CD8-positive, alpha-beta memory T cell (primary cell): ENCODE results near the gene ABLIM2. TPM values are rescaled to one million over a fixed set of nuclear protein-coding genes. Genes with fewer than 3 reads are reported as not detected.
A peak's percentile ranks its signal among the peaks of the same experiment; 100 is the strongest.

Experiments used
- CTCF ChIA-PET: fragments of 350-600 bp; sonication (Branson Sonifier 250); formaldehyde crosslinking; loops from one replicate; lab custom pipeline; 2021; ENCODE audit warnings: antibody characterized with exemption; lab: Charles Lee
- POLR2A ChIA-PET: fragments of 350-600 bp; sonication (Branson Sonifier 250); formaldehyde crosslinking; loops from one replicate; lab custom pipeline; 2021; ENCODE audit warnings: antibody characterized with exemption; lab: Charles Lee
- DNase-seq, 5 donors: peaks; one replicate each; pipeline versions ENCODE4 v3.0.0 to v3.0.0-alpha.2; 2020 to 2022; ENCODE audit warnings: mixed read lengths in 1 of 5
- H3K27ac ChIP-seq: one replicate; pipeline ENCODE4 v1.7.0; 2013; ENCODE audit warnings: low read depth, mild to moderate bottlenecking, low read length, moderate library complexity
- H3K27me3 ChIP-seq: 2 replicates; pipeline ENCODE4 v1.7.0; 2013; ENCODE audit warnings: low read length, mild to moderate bottlenecking; ENCODE audit not compliant: insufficient read depth, poor library complexity, severe bottlenecking
- H3K36me3 ChIP-seq: 2 replicates; pipeline ENCODE4 v1.7.0; 2013; ENCODE audit warnings: mild to moderate bottlenecking, low read length, moderate library complexity; ENCODE audit not compliant: insufficient read depth
- H3K4me1 ChIP-seq: 2 replicates; pipeline ENCODE4 v1.7.0; 2013; ENCODE audit warnings: mild to moderate bottlenecking, low read length, moderate library complexity; ENCODE audit not compliant: insufficient read depth
- H3K4me3 ChIP-seq: 2 replicates; pipeline ENCODE4 v1.7.0; 2013; ENCODE audit warnings: mild to moderate bottlenecking, low read length
- H3K9me3 ChIP-seq: 2 replicates; pipeline ENCODE4 v1.7.0; 2013; ENCODE audit warnings: mild to moderate bottlenecking, low read length
- H3K27ac Mint-ChIP-seq, 8 donors: one replicate each; pipeline ENCODE4 v1.8.0; 2020 to 2021; ENCODE audit warnings: mixed read lengths in 8 of 8, mild to moderate bottlenecking in 6 of 8, inconsistent platforms in 3 of 8, moderate library complexity in 3 of 8
- H3K27me3 Mint-ChIP-seq, 2 donors: one replicate each; pipeline ENCODE4 v1.8.0; 2020 to 2021; ENCODE audit warnings: mixed read lengths in 2 of 2, mild to moderate bottlenecking in 1 of 2, moderate library complexity in 1 of 2
- H3K36me3 Mint-ChIP-seq, 3 donors: one replicate each; pipeline ENCODE4 v1.8.0; 2020 to 2021; ENCODE audit warnings: mixed read lengths in 3 of 3, inconsistent platforms in 1 of 3, mild to moderate bottlenecking in 1 of 3
- H3K4me1 Mint-ChIP-seq, 3 donors: one replicate each; pipeline ENCODE4 v1.8.0; 2020 to 2021; ENCODE audit warnings: mixed read lengths in 3 of 3, inconsistent platforms in 1 of 3, mild to moderate bottlenecking in 1 of 3
- H3K4me3 Mint-ChIP-seq, 7 donors: one replicate each; pipeline ENCODE4 v1.8.0; 2020 to 2021; ENCODE audit warnings: mixed read lengths in 7 of 7, mild to moderate bottlenecking in 6 of 7, moderate library complexity in 4 of 7, inconsistent platforms in 2 of 7
- H3K9me3 Mint-ChIP-seq, 5 donors: one replicate each; pipeline ENCODE4 v1.8.0; 2020 to 2022; ENCODE audit warnings: mixed read lengths in 5 of 5, mild to moderate bottlenecking in 3 of 5, moderate library complexity in 2 of 5, inconsistent platforms in 1 of 5
- polyA plus RNA-seq: library from polyadenylated mRNA; unstranded; fragments of 300-500 nt; fragmentation: Illumina TruSeq; gene quantifications from one replicate; pipeline ENCODE4 v1.2.3, GENCODE V29; 2021
- total RNA-seq, 2 experiments: library from RNA; stranded (reverse); gene quantifications; one replicate each; pipeline ENCODE4 v1.2.3, GENCODE V29; 2021

The ABLIM2 gene
- total and polyA plus RNA-seq, 3 experiments from 2014 or later: 0.72 to 1.2 (median 1.1) TPM

GRCh38 chr4:7964459-7964858 is 194.2 kb downstream of the ABLIM2 start:
- H3K27ac ChIP-seq: peak overlapping the region; percentile 70
- H3K27me3 ChIP-seq: no peaks in the 10 kb centered on the region
- Mint-ChIP-seq H3K9me3 (no peaks in the 10 kb centered on the region), H3K4me3 (peak overlapping the region in 3 of 7 donors; percentile 8 to 57 (median 19)), H3K27ac (peak overlapping the region; percentile 65 to 96 (median 86)), H3K36me3 (no peaks in the 10 kb centered on the region), H3K27me3 (no peaks in the 10 kb centered on the region), H3K4me1 (peaks cover 44 to 63% (median 61%) of the 10 kb centered on the region in 3 donors)
- no peaks in the 10 kb centered on the region for H3K36me3 ChIP-seq
- peaks cover 52% of the 10 kb centered on the region for H3K4me1 ChIP-seq
- H3K9me3 ChIP-seq: no peaks in the 10 kb centered on the region
- POLR2A ChIA-PET: no interaction called here
- DNase-seq: peak in 3 of 5 donors; percentile 21 to 62 (median 26)
- H3K4me3 ChIP-seq: no peak overlapping the region
- CTCF ChIA-PET: interaction anchor here (0.9 to 1.4 kb wide), 3 partner anchors 22 to 160 kb away, joined by 3 read pairs; no protein-coding TSS in a partner anchor

- CTCF ChIA-PET: interaction anchor here (1.4 kb wide), 1 partner anchor 25 kb away, joined by 3 read pairs; no protein-coding TSS in a partner anchor
- Mint-ChIP-seq H3K27me3 (no peaks in the 10 kb centered on the region), H3K9me3 (no peaks in the 10 kb centered on the region), H3K27ac (peak overlapping the region in 4 of 8 donors; percentile 54 to 88 (median 66)), H3K4me3 (no peak overlapping the region), H3K36me3 (no peaks in the 10 kb centered on the region), H3K4me1 (peaks cover 40 to 59% (median 56%) of the 10 kb centered on the region in 3 donors)
- Histone ChIP-seq H3K4me3 (no peak overlapping the region), H3K27ac (no peak overlapping the region), H3K9me3 (no peaks in the 10 kb centered on the region), H3K36me3 (no peaks in the 10 kb centered on the region), H3K27me3 (no peaks in the 10 kb centered on the region), H3K4me1 (peaks cover 46% of the 10 kb centered on the region)
- POLR2A ChIA-PET: no interaction called here
- DNase-seq: no peak
Observed at GRCh38 chr4:7963691-7964090, 194.9 kb downstream of the ABLIM2 start.

- Histone ChIP-seq H3K9me3 (no peaks in the 10 kb centered on the region), H3K4me1 (peaks cover 40% of the 10 kb centered on the region), H3K36me3 (no peaks in the 10 kb centered on the region), H3K27ac (no peak overlapping the region), H3K4me3 (no peak overlapping the region), H3K27me3 (no peaks in the 10 kb centered on the region)
- CTCF ChIA-PET: no interaction called here
- H3K9me3 Mint-ChIP-seq: no peaks in the 10 kb centered on the region
- H3K4me1 Mint-ChIP-seq: peaks cover 34 to 51% (median 49%) of the 10 kb centered on the region in 3 donors
- peak overlapping the region in 1 of 7 donors; percentile 54 for H3K4me3 Mint-ChIP-seq
- no peaks in the 10 kb centered on the region for H3K36me3 Mint-ChIP-seq
- H3K27me3 Mint-ChIP-seq: peaks cover 0 to 3% of the 10 kb centered on the region in 2 donors
- no peak for DNase-seq
- peak overlapping the region in 3 of 8 donors; percentile 32 to 77 (median 72) for H3K27ac Mint-ChIP-seq
- POLR2A ChIA-PET: interaction anchor here (0.5 kb wide), 1 partner anchor 200 kb away, joined by 4 read pairs; no protein-coding TSS in a partner anchor
Observed at GRCh38 chr4:7962609-7963508, 195.8 kb downstream of the ABLIM2 start.

GRCh38 chr4:7960790-7961655 is 197.6 kb downstream of the ABLIM2 start:
- Mint-ChIP-seq H3K4me1 (peaks cover 26 to 40% (median 37%) of the 10 kb centered on the region in 3 donors), H3K4me3 (peak overlapping the region in 5 of 7 donors; percentile 5 to 51 (median 48)), H3K36me3 (no peaks in the 10 kb centered on the region), H3K9me3 (no peaks in the 10 kb centered on the region), H3K27ac (peak overlapping the region in 6 of 8 donors; percentile 9 to 88 (median 70)), H3K27me3 (peaks cover 1 to 3% of the 10 kb centered on the region in 2 donors)
- H3K4me3 ChIP-seq: no peak overlapping the region
- H3K27me3 ChIP-seq: no peaks in the 10 kb centered on the region
- no peaks in the 10 kb centered on the region for H3K36me3 ChIP-seq
- H3K9me3 ChIP-seq: no peaks in the 10 kb centered on the region
- ChIA-PET CTCF (interaction anchor here (0.8 to 1.2 kb wide), 2 partner anchors 156 to 159 kb away, joined by 3 read pairs; no protein-coding TSS in a partner anchor), POLR2A (no interaction called here)
- DNase-seq: peak in 2 of 5 donors; percentile 35 to 41
- peaks cover 35% of the 10 kb centered on the region for H3K4me1 ChIP-seq
- H3K27ac ChIP-seq: no peak overlapping the region

GRCh38 chr4:7960017-7960789 is 198.4 kb downstream of the ABLIM2 start:
- ChIA-PET POLR2A (no interaction called here), CTCF (interaction anchor here (0.7 to 1.2 kb wide), 2 partner anchors 155 to 156 kb away, joined by 3 to 4 read pairs; no protein-coding TSS in a partner anchor)
- Mint-ChIP-seq H3K27ac (peak overlapping the region in 5 of 8 donors; percentile 9 to 88 (median 66)), H3K27me3 (peaks cover 1 to 3% of the 10 kb centered on the region in 2 donors), H3K9me3 (no peaks in the 10 kb centered on the region), H3K4me3 (peak overlapping the region in 3 of 7 donors; percentile 48 to 51 (median 49)), H3K4me1 (peaks cover 18 to 31% (median 29%) of the 10 kb centered on the region in 3 donors), H3K36me3 (no peaks in the 10 kb centered on the region)
- Histone ChIP-seq H3K4me3 (no peak overlapping the region), H3K9me3 (no peaks in the 10 kb centered on the region), H3K27ac (no peak overlapping the region), H3K27me3 (no peaks in the 10 kb centered on the region), H3K36me3 (no peaks in the 10 kb centered on the region), H3K4me1 (peaks cover 28% of the 10 kb centered on the region)
- no peak for DNase-seq

GRCh38 chr4:7959078-7959477 is 199.5 kb downstream of the ABLIM2 start:
- no peaks in the 10 kb centered on the region for H3K9me3 Mint-ChIP-seq
- no peak for DNase-seq
- Histone ChIP-seq H3K4me3 (no peak overlapping the region), H3K27ac (no peak overlapping the region), H3K36me3 (no peaks in the 10 kb centered on the region), H3K27me3 (no peaks in the 10 kb centered on the region), H3K4me1 (peaks cover 17% of the 10 kb centered on the region), H3K9me3 (no peaks in the 10 kb centered on the region)
- H3K4me1 Mint-ChIP-seq: peaks cover 9 to 20% (median 18%) of the 10 kb centered on the region in 3 donors
- H3K27ac Mint-ChIP-seq: no peak overlapping the region
- POLR2A ChIA-PET: no interaction called here
- CTCF ChIA-PET: interaction anchor here (0.7 kb wide), 1 partner anchor 155 kb away, joined by 4 read pairs; no protein-coding TSS in a partner anchor
- H3K36me3 Mint-ChIP-seq: no peaks in the 10 kb centered on the region
- H3K4me3 Mint-ChIP-seq: no peak overlapping the region
- peaks cover 1 to 3% of the 10 kb centered on the region in 2 donors for H3K27me3 Mint-ChIP-seq
